LNCaP clone FGC (cell line): ENCODE measurements around the gene MYO5A.

Experiments
- DNase-seq: peaks from one replicate; pipeline ENCODE4 v3.0.0-alpha.2; 2011; ENCODE audit warnings: low read depth
- H3K4me3 ChIP-seq: 2 replicates; pipeline ENCODE4 v1.5.1; 2011; ENCODE audit warnings: mild to moderate bottlenecking, low read depth, low read length, control low read depth
- TF ChIP-seq, protein P1 (sequence below): IDR thresholded peaks from 2 replicates; pipeline ENCODE4 v1.5.1; 2012; ENCODE audit warnings: mild to moderate bottlenecking; ENCODE audit not compliant: control insufficient read depth, insufficient read depth; ENCODE audit errors: extremely low read depth

Gene MYO5A

DNA sequence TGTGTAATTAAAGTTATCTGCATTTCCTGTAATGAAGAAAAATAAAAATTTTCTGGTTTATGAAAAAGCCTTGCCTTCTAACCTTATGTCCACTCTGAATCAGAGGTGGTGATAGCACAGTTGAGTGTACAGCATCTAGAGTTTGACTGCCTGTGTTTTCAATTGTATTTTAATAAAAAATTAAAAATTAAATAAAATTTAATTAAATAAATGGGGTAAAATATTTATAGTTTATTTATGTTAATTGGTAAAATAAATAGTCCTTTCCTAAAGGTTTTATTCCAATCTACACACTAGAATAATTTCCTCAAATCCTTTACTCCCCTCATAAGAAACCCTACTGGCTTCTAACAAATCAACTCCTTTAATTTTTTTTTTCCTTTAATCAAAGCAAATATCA is 121.3 kb downstream of the MYO5A start:
- DNase-seq, result no peak
- no peak overlapping the region for H3K4me3 ChIP-seq
- TF ChIP-seq, protein P1, sequence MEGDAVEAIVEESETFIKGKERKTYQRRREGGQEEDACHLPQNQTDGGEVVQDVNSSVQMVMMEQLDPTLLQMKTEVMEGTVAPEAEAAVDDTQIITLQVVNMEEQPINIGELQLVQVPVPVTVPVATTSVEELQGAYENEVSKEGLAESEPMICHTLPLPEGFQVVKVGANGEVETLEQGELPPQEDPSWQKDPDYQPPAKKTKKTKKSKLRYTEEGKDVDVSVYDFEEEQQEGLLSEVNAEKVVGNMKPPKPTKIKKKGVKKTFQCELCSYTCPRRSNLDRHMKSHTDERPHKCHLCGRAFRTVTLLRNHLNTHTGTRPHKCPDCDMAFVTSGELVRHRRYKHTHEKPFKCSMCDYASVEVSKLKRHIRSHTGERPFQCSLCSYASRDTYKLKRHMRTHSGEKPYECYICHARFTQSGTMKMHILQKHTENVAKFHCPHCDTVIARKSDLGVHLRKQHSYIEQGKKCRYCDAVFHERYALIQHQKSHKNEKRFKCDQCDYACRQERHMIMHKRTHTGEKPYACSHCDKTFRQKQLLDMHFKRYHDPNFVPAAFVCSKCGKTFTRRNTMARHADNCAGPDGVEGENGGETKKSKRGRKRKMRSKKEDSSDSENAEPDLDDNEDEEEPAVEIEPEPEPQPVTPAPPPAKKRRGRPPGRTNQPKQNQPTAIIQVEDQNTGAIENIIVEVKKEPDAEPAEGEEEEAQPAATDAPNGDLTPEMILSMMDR, result no peak

DNA sequence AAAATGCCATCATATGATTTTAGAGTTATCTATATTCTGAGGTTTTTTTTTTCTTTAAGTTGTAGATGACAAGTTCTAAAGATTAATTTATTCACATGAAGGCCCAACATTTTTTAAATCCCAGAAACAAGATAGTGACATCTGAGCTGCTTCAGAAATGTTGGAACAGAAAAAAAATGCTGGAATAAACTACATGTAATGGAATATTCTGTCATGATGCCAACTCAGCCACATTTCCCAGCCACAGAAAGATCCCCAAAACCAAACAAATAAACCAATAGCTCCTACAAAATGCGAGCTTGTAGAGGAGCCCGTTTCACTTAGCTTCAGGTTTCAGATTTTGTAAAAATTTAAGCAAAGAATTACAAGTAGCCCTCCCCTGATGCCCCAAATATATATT is 122.1 kb downstream of the MYO5A start:
- DNase-seq, result no peak
- H3K4me3 ChIP-seq, result no peak overlapping the region
- TF ChIP-seq, protein P1, result no peak

DNA sequence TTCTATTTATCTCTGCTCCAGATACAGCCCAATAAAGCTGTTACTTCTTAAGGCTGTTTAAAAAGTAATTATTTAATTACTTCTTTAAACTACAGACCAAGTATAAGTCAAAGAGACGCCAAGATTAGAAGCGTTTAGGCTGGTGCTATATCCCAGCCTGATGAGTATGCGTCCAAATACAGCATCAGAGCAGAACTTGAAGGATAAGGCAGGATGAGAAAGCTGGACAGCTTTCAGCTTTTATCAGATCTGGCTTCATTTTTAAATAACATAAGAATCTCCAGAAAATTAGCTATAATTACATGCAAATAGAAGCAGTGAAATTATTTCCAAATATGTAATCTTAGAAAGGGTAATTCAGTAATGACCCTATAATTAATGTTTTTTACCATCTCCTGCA is 122.8 kb downstream of the MYO5A start:
- DNase-seq, result no peak
- TF ChIP-seq, protein P1, result no peak
- H3K4me3 ChIP-seq, result no peak overlapping the region

DNA sequence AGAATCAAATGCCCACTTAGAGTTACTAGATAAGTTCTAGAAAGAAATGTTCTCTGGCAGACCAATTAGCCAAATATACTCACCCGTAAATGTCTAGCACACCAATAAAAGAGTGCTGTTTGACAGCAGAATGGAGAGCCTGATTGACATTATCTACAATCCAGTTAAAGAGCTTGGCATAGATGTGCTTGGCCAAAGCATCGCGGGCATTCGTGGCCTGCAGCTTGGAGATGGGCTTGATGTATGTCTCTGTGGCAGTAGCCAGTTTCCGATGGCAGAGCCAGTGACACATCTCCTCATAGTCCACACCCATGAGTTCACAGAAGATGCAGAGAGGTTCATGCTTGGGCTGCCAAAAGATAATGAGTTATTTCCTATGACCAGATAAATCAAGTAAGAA is 131.6 kb downstream of the MYO5A start:
- no peak for DNase-seq
- TF ChIP-seq, protein P1, result no peak
- H3K4me3 ChIP-seq, result no peak overlapping the region

DNA sequence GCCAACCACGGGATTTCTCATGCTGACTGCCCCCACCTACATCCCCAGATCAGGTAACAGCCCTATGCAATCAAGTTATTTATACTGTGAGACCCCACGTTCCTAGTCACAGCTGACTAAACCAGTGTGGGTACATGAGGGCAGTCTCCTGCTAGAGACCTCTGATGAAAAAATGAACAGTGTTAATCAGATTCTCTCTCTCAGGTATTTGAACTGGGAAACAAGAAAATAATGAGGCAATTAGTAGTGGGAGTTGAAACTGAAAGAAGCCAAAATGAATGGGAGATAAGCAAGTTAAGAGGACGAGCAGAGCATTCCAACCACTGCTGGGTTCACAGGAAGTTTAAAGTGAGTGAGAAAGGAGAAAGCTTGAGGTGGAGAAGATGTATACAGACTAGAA is 134.6 kb downstream of the MYO5A start:
- TF ChIP-seq, protein P1, result no peak
- H3K4me3 ChIP-seq, result no peak overlapping the region
- DNase-seq, result no peak

DNA sequence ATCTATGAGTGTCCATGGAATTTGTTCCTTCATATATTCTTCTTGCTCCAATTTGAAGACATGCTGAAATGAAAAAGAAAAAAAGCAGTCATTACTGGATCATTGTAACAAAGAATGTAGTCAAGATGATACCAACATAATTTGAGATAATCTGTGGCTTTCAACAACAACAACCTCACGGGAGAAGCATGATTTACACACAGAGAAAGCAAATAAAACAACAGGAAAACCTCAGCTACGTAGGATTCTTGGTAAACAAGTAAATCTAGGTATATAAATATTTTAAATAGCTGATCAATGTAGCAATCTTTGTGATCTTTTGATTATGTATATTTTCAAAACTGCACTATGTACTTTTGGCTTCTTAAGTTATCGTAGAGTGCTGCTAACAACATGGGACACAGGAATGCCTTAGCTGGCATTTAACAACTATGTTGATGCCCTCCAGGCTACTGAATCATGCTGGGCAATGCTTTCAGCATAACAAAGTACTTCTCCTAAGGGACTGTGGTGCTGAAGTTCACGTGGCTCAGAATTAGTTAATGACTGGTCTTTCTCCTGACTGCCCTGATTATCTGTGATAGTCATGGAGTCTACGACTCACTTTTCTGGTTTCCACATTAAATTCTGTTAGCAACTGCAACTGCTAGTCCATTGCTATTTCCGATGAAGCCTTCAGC is 136.5 kb downstream of the MYO5A start:
- no peak for DNase-seq
- H3K4me3 ChIP-seq, result no peak overlapping the region
- TF ChIP-seq, protein P1, result no peak

DNA sequence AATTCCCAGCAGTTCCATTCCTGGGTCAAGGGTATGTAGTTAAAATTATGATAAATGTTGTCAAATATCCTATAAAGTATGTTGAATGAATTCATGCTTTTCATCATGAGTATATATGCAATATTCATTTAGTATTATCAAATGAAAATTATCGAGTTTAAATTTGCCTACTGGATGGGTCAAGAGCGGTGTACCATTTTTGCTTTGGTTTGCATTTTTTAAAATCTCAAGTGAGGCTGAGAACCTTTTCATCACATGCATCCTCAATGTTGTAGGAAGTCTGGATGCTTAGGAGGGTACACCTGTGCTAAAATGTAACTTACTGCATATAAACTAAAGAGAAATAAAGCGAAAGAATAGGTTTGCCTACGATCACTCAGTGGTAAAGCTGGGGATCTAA is 137.6 kb downstream of the MYO5A start:
- no peak for DNase-seq
- no peak overlapping the region for H3K4me3 ChIP-seq
- TF ChIP-seq, protein P1, result no peak
